ENCODE measurements around the gene HOXB4. TPM values are rescaled to one million over a fixed set of nuclear protein-coding genes. Genes with fewer than 3 reads are reported as not detected.
A peak's percentile ranks its signal among the peaks of the same experiment; 100 is the strongest.

Gene HOXB4
- total and polyA plus RNA-seq, 5 experiments from 2014 or later = 0.06 to 2.3 (median 0.95) TPM; not detected in 1

DNA sequence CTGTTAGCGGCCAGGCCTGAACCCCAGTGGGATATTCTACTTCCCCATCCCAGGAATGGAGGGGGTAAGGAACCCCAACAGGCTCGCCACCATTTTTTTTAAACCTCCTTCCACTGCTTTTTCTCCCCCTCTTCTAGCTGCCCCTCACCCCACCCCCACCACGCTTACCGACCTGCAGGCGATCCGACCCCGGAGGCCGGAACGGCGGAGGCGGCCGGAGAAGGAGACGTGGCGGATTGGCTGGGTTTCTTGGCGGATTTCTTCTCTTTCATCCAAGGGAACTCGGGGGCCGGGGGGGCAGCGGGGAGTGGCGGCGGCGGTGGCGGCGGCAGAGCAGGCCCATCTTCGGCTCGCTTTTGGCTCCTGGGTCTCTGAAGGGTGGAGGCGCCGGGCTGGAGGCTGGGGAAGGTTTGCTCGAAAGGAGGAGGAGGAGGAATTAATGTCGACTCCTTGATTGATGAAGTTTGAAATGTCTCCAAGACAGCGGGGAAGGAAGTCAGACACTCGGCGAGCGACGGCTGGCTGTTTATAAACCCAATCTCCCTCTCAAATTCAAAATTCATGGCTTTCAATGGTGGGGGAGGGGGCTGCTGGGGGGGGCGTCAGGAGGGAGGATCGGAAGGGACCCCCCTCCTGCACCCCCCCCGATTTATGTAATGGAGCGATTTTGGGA lies 33.7 kb downstream of the HOXB4 start:
- DNase-seq = peak in 6 of 10 donors; percentile 20 to 46 (median 36)
- peaks cover 6 to 41% (median 12%) of the 10 kb centered on the region in 5 donors for H3K27me3 Mint-ChIP-seq
- H3K4me1 Mint-ChIP-seq = peaks cover 20 to 66% (median 50%) of the 10 kb centered on the region in 4 donors
- H3K27ac Mint-ChIP-seq = peak overlapping the region; percentile 86 to 99 (median 94)
- no peaks in the 10 kb centered on the region for H3K9me3 Mint-ChIP-seq
- peak overlapping the region; percentile 82 to 99 (median 94) for H3K4me3 Mint-ChIP-seq
- H3K36me3 Mint-ChIP-seq = peaks cover 2 to 4% (median 2%) of the 10 kb centered on the region in 3 donors
- POLR2A ChIA-PET = interaction anchor here (0.5 to 2.0 kb wide), 5 partner anchors 10 to 33 kb away, joined by 3 to 5 read pairs (median 4); no protein-coding TSS in a partner anchor
- ATAC-seq = peak in 1 of 2 donors; percentile 7

DNA sequence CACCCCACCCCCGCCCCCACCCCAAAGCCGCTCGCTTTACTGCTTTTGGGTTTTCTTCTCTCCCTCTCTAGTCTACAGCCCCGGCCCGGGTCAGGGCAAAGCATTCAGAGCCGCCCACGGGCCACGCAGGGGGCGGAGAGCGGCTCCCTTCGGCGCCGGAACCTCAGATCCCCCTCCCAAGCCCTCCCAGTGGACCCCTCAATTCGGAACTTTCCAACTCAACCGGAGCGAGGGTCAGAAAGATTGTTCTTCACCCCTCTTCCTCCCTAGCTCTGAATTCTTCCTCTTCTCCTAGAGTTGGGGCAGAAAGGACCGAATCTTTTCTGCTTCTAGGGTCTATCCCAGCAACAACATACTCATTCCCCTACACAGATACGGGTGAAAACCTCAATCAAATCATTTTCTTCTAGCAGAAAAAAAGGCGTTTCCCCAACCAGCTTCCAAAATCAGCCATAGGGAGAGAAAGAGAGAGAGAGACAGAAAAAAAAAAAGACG lies 34.2 kb downstream of the HOXB4 start:
- H3K9me3 Mint-ChIP-seq = no peaks in the 10 kb centered on the region
- H3K27ac Mint-ChIP-seq = peak overlapping the region; percentile 86 to 99 (median 94)
- H3K36me3 Mint-ChIP-seq = peaks cover 2 to 4% (median 2%) of the 10 kb centered on the region in 3 donors
- H3K4me3 Mint-ChIP-seq = peak overlapping the region; percentile 82 to 99 (median 94)
- POLR2A ChIA-PET = interaction anchor here (1.0 to 2.0 kb wide), 4 partner anchors 12 to 34 kb away, joined by 3 to 5 read pairs (median 4); no protein-coding TSS in a partner anchor
- peaks cover 6 to 41% (median 14%) of the 10 kb centered on the region in 5 donors for H3K27me3 Mint-ChIP-seq
- peak; percentile 37 to 44 for ATAC-seq
- peaks cover 20 to 66% (median 50%) of the 10 kb centered on the region in 4 donors for H3K4me1 Mint-ChIP-seq
- peak in 4 of 10 donors; percentile 15 to 38 (median 30) for DNase-seq

DNA sequence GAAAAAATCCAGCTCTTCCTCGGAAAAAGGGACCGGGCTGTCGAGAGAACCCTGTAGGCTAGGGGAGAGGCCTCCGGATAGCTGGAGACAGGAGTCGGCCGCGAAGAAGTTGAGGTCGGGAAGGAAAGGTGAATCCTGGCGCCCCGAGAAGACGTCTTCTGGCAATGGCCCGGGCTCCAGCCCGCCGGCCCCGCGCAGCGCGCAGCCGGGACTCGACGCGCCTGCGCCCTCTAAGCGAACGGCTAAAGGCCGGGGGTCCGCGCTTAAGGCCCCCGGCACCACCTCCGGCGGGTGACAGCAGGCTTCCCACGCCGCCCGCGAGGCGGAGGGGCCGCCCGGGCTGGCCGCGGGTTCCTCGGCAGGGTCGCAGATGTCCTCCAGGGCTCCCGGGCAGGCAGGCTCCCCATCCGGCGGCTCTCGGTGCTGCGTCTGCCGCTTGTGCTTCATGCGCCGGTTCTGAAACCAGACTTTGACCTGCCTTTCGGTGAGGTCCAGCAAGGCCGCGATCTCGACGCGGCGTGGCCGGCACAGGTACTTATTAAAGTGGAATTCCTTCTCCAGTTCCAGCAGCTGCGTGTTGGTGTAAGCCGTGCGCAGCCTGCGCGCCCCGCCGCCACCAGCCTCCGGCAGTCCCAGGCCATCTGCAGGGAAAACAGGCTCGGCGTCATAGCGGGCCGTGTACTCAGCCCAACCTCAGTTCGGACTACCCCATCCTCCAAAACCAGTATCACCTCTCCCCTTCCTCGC lies 34.9 kb downstream of the HOXB4 start:
- ATAC-seq (peak; percentile 59 to 61), DNase-seq (peak in 9 of 10 donors; percentile 36 to 78 (median 53))
- Mint-ChIP-seq H3K9me3 (no peaks in the 10 kb centered on the region), H3K4me1 (peaks cover 20 to 60% (median 48%) of the 10 kb centered on the region in 4 donors), H3K27me3 (peaks cover 6 to 41% (median 14%) of the 10 kb centered on the region in 5 donors), H3K36me3 (peaks cover 2 to 4% (median 2%) of the 10 kb centered on the region in 3 donors), H3K27ac (peak overlapping the region; percentile 93 to 100 (median 98)), H3K4me3 (peak overlapping the region; percentile 82 to 99 (median 98))
- POLR2A ChIA-PET = interaction anchor here (1.0 to 2.3 kb wide), 5 partner anchors 12 to 34 kb away, joined by 3 to 12 read pairs (median 5); no protein-coding TSS in a partner anchor

DNA sequence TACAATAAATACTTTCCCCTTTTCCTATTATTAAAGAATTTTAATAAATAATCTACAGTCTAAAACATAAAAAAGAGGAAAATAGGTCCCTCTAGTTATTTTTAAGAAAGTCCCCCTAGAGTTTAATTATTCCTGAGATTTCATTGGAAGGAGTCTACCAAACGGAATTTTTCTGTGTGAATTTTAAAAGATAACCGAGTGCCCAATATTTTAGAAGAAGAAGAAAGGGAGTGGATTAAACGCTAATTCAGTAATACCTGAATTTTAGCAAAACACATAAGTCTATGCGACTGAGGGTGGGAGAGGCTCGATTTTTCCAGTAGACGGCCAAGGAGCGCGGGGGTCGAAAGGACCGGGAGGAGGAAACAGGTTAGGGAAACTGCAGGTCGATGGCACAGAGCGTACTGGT lies 35.4 kb downstream of the HOXB4 start:
- peaks cover 6 to 41% (median 14%) of the 10 kb centered on the region in 5 donors for H3K27me3 Mint-ChIP-seq
- ATAC-seq (no peak), DNase-seq (no peak)
- peaks cover 2 to 4% (median 2%) of the 10 kb centered on the region in 3 donors for H3K36me3 Mint-ChIP-seq
- H3K4me3 Mint-ChIP-seq = peak overlapping the region; percentile 82 to 99 (median 98)
- H3K27ac Mint-ChIP-seq = peak overlapping the region; percentile 90 to 100 (median 98)
- H3K4me1 Mint-ChIP-seq = peaks cover 18 to 54% (median 44%) of the 10 kb centered on the region in 4 donors
- POLR2A ChIA-PET = interaction anchor here (1.6 to 2.3 kb wide), 4 partner anchors 10 to 36 kb away, joined by 4 to 12 read pairs (median 6); no protein-coding TSS in a partner anchor
- no peaks in the 10 kb centered on the region for H3K9me3 Mint-ChIP-seq

DNA sequence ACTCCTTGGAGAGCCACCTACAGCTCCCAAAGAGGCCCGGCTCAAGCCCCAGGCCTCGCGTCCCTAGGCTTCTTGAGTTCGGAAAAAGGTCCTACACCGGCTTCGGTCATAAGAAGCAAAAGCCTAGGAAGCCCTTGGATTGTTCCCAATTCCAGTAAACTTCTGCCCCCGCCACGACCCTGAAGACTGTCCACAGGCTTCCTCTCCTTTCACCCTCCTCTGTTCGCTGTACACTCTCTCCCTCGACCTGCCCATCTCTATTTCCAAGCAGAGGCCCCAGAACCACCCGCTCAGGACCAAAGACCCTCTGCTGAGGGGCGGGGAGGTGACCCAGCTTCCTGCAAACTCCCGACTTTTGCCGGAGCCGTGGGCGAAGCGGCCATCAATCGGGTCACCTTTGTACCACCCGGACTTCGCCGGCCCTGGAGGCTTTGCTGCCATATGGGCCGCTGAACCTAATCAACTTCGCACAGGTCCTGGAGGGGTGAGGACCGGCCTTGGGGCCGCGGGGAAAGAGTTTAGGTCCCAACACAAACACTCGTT lies 36.0 kb downstream of the HOXB4 start:
- Mint-ChIP-seq H3K27ac (peak overlapping the region; percentile 96 to 100 (median 98)), H3K27me3 (peaks cover 6 to 41% (median 15%) of the 10 kb centered on the region in 5 donors), H3K9me3 (no peaks in the 10 kb centered on the region), H3K36me3 (peaks cover 2 to 4% (median 2%) of the 10 kb centered on the region in 3 donors), H3K4me1 (peaks cover 16 to 49% (median 39%) of the 10 kb centered on the region in 4 donors), H3K4me3 (peak overlapping the region; percentile 82 to 99 (median 98))
- no peak for ATAC-seq
- DNase-seq = peak in 5 of 10 donors; percentile 15 to 51 (median 31)
- POLR2A ChIA-PET = interaction anchor here (0.9 to 2.3 kb wide), 11 partner anchors 9 to 45 kb away, joined by 3 to 12 read pairs (median 5); no protein-coding TSS in a partner anchor

DNA sequence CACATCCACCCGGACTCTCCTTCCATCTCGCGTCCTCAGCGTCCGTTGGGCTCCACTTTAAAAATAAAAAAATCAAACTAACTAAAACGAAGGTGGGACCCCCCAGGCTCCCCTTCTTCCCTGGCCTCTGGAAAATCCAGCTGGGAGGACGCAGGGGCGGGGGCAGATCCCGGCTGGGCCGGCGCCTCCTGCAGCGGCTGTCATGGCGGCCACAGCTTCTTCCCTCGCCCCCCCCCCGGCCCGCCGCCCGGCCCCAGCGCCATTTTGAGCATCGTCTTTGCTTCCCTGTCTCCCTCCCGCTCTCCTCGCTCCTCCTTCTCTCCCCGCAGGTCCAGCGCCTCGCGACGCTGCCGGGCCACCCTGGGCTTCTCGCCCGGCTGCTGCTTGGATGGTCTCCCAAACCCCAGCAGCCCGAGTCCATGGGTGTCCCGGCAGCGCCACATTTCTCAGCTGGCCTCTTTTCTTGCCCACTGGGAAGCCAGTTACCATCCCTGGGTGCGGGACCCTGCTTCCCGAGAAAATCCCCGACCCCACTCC lies 36.5 kb downstream of the HOXB4 start:
- Mint-ChIP-seq H3K27me3 (peaks cover 6 to 41% (median 15%) of the 10 kb centered on the region in 5 donors), H3K36me3 (peaks cover 2 to 4% (median 2%) of the 10 kb centered on the region in 3 donors), H3K4me3 (peak overlapping the region; percentile 82 to 99 (median 98)), H3K4me1 (peaks cover 16 to 44% (median 37%) of the 10 kb centered on the region in 4 donors), H3K9me3 (no peaks in the 10 kb centered on the region), H3K27ac (peak overlapping the region; percentile 96 to 100 (median 98))
- POLR2A ChIA-PET = interaction anchor here (0.7 to 2.3 kb wide), 15 partner anchors 9 to 107 kb away, joined by 3 to 12 read pairs (median 3); no protein-coding TSS in a partner anchor
- peak; percentile 44 to 51 for ATAC-seq
- peak in 7 of 10 donors; percentile 20 to 75 (median 52) for DNase-seq

DNA sequence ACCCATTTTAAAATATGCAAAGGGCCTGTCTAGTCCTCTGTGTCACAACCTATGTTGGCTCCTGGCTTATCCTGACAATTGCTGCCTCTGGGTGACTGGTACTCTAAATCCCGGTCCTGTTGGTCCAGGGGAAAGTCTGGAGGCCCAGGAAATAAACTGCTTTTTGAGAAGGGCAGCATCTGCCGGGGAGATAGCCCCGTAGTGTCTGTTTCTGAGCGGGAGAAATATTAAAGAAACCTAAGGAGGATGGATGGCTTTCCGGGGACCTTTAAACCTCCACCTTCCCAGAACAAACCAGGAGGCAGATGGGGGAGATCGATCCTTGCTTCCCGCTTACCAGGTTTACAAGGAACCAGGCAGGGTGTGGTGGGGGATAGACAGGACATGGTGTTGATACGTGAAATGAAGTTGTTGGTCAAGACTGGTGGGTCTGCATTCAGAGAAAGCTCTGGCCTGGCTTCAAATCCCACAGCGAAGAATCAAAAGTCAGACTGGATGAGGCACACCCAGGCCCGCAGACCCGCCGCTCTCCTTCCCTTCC lies 37.0 kb downstream of the HOXB4 start:
- Mint-ChIP-seq H3K9me3 (no peaks in the 10 kb centered on the region), H3K4me1 (peaks cover 14 to 38% (median 34%) of the 10 kb centered on the region in 4 donors), H3K36me3 (peaks cover 2 to 4% (median 2%) of the 10 kb centered on the region in 3 donors), H3K27me3 (peaks cover 5 to 37% (median 13%) of the 10 kb centered on the region in 5 donors), H3K4me3 (peak overlapping the region; percentile 82 to 99 (median 98)), H3K27ac (peak overlapping the region; percentile 96 to 100 (median 98))
- POLR2A ChIA-PET = interaction anchor here (0.5 to 2.3 kb wide), 16 partner anchors 8 to 106 kb away, joined by 3 to 12 read pairs (median 3); no protein-coding TSS in a partner anchor
- no peak for DNase-seq
- ATAC-seq = peak in 1 of 2 donors; percentile 3

DNA sequence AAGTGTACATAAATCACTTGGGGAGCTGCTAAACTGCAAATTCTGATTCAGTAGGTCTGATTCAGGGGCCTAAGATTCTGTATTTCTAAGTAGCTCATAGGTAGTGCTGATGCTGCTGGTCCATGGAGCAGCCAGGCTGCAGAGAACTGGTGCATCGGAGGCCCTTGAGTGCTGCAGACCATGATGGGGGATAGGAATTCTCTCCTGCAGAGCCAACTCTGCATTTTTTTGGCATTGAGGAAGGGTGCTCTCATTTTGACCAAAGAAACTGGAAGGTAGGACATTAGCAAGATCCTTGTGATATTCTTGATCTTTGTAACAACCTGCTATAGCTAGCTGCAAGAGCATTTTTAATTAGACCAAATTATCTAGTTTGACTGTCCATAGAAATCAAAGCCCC lies 37.9 kb downstream of the HOXB4 start:
- no peak for DNase-seq
- POLR2A ChIA-PET = interaction anchor here (0.5 to 1.4 kb wide), 5 partner anchors 12 to 88 kb away, joined by 3 to 4 read pairs (median 3); no protein-coding TSS in a partner anchor
- Mint-ChIP-seq H3K4me3 (peak overlapping the region in 9 of 10 donors; percentile 9 to 80 (median 67)), H3K27me3 (peaks cover 2 to 28% (median 11%) of the 10 kb centered on the region in 5 donors), H3K9me3 (no peaks in the 10 kb centered on the region), H3K4me1 (peaks cover 13 to 37% (median 27%) of the 10 kb centered on the region in 4 donors), H3K27ac (peak overlapping the region in 9 of 10 donors; percentile 61 to 99 (median 78)), H3K36me3 (peaks cover 2 to 4% (median 2%) of the 10 kb centered on the region in 3 donors)
- no peak for ATAC-seq

DNA sequence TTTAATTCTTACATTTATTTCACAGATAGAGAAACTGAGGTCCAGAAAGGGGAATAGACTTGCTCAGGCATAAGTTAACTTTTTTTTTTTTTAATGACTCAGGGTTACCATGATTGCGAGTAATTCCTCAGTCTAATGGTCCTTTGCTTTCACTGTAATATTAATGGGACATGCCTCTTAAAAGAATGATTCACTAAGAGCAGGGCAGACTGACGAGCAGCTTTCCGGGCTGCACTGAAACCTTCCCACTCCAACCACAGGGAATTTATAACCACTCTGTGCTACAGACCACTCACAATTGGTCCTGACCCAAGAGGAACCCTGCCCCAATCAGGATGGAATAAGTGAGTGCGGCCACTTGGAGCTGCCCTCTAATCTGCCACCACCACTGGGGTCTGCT lies 39.0 kb downstream of the HOXB4 start:
- DNase-seq (no peak), ATAC-seq (no peak)
- peaks cover 2 to 4% (median 2%) of the 10 kb centered on the region in 3 donors for H3K36me3 Mint-ChIP-seq
- POLR2A ChIA-PET = interaction anchor here (1.4 kb wide), 1 partner anchor 44 kb away, joined by 4 read pairs; no protein-coding TSS in a partner anchor
- peaks cover 2 to 23% (median 11%) of the 10 kb centered on the region in 5 donors for H3K27me3 Mint-ChIP-seq
- H3K4me3 Mint-ChIP-seq = no peak overlapping the region
- H3K4me1 Mint-ChIP-seq = peaks cover 13 to 32% (median 21%) of the 10 kb centered on the region in 4 donors
- peak overlapping the region in 1 of 10 donors; percentile 83 for H3K27ac Mint-ChIP-seq
- no peaks in the 10 kb centered on the region for H3K9me3 Mint-ChIP-seq

DNA sequence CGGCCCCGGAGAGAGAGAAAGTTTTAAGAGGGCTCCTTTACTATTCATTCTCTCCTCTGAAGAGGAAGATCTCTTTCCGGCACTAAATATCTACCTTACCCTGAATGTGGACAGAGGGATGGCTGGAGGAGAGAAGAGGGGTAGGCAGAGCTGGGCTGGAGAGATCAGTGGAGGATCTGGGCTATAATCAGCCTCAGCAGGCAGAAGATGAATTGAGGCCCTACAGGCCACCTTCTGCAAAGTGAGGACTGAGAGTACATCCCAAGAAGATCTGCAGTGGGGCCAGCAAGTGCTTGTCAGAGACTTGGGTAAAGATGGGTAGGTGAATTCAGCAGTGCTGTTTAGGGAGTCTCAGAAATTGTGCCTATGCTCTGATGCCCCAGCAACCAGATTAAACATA lies 40.8 kb downstream of the HOXB4 start:
- peaks cover 0 to 2% (median 0%) of the 10 kb centered on the region in 3 donors for H3K36me3 Mint-ChIP-seq
- no peak overlapping the region for H3K27ac Mint-ChIP-seq
- peaks cover 9 to 16% (median 15%) of the 10 kb centered on the region in 4 donors for H3K4me1 Mint-ChIP-seq
- ATAC-seq (no peak), DNase-seq (no peak)
- H3K9me3 Mint-ChIP-seq = no peaks in the 10 kb centered on the region
- no peak overlapping the region for H3K4me3 Mint-ChIP-seq
- H3K27me3 Mint-ChIP-seq = peaks cover 0 to 9% (median 7%) of the 10 kb centered on the region in 5 donors
- POLR2A ChIA-PET = no interaction called here
